G401 (cell line): ENCODE measurements around the gene ERBB4. TPM values are rescaled to one million over a fixed set of nuclear protein-coding genes. Genes with fewer than 3 reads are reported as not detected.
"Not testable (repeated sequence)": the region's sequence is repeated elsewhere in the genome, so short reads cannot be mapped to it uniquely, and the experiment has no call there.

ENCODE experiments used
- DNase-seq: peaks from one replicate; pipeline ENCODE4 v3.0.0-alpha.2; 2015; ENCODE audit warnings: low spot score
- in situ Hi-C: cut with HindIII; loops from 2 replicates; pipeline ENCODE4 v1.10.0; 2016; ENCODE audit warnings: low sequenced_read_pairs, mixed read lengths
- total RNA-seq: library from RNA; depleted of rRNA; stranded (reverse); fragments of >200 nt; shearing (Covaris generic); gene quantifications from 2 replicates; pipeline ENCODE4 v1.2.3, GENCODE V29; 2014

ERBB4 gene
- total RNA-seq, 1 experiment from 2014 or later, result not detected

DNA sequence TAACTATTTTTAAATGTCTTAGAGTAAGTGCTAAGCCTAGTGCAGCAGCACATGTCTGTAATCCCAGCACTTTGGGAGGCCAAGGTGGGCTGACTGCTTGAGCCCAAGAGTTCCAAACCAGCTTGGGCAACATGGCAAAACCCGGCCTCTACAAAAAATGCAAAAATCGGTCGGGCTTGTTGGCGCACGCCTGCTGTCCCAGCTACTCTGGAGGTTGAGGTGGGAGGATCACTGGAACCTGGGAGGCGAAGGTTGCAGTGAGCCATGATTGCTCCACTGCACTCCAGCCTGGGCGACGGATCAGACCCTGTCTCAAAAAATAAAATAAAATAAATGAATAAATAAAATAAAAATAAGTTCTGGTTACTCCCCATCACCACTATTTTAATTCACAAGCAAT is 783.4 kb downstream of the ERBB4 start:
- no peak for DNase-seq
- in situ Hi-C loops, result no loop called here

DNA sequence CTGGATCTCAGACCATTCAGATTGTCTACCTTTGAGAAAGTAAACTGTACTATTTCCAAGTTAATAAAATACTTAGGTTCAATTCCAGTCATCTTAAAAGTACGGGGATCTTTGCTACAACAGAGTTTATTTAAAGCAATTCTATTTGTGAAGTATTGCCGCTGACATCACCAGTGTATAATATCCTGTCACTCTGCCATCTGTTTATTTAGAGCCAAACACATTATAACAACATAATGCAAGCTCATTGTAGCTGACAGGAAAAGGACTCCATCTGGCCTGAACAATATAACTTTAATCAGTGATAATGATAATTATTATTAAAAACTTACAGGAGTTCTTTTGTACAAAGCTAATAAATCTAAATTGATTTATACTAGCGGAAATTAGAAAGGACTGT is 786.8 kb downstream of the ERBB4 start:
- peak; percentile 40 for DNase-seq
- in situ Hi-C loops, result no loop called here

DNA sequence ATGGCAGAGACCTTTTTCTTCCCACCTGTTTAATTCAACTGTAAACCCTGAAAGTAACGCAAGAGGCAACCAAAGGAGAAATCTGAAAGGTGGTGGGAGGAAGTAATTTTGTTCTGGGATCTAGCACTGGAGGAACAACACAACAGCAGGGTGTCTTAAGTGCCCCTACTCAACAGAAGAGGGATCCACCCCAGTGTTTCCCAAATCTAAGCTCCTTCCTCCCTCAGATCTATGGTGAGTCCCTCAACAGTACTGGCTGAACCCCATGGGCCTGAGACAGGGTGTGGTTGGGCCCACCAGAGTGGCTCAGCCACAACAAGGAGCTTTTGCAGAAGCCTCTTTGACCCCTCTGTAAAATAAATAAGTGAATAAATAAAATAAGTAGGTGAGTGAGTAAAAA is 790.3 kb downstream of the ERBB4 start:
- in situ Hi-C loops, result no loop called here
- no peak for DNase-seq

DNA sequence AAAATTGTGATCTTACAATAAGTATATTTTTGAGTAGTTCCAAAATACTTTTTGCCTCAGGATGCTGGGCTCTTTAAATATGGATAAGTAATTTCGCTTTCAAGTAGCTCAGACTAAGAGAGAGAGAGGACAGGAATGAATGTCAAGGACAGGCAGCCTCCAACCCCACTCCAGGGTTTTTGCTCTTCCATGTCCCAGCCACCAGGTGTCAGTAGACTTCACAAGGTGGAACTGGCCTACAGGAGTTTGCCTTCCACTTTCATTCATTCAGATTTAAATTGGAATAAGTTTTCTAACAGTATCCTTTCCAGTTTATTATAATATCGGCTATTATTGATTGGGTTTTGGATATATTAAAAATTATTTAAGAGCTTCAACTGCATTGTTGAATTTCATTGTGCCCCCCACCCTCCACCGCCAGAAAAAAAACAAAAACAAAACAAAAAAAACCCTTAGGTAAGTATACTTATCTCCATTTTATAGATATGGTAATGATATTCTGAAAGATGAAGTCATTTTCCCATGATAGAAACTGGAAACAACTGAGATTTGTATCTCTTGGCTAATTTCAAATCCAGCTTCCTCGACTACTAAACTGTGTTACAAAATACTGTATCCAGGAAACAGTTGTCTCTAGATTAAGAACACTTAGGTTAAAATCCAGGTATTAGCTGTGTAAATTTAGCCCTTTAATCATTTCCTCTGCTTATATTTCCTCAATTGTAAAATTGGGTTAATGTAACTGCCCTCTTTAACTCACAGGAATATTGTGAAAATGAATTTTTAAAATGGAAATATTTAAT is 793.1 kb downstream of the ERBB4 start:
- peak; percentile 70 for DNase-seq
- in situ Hi-C loops, result no loop called here

DNA sequence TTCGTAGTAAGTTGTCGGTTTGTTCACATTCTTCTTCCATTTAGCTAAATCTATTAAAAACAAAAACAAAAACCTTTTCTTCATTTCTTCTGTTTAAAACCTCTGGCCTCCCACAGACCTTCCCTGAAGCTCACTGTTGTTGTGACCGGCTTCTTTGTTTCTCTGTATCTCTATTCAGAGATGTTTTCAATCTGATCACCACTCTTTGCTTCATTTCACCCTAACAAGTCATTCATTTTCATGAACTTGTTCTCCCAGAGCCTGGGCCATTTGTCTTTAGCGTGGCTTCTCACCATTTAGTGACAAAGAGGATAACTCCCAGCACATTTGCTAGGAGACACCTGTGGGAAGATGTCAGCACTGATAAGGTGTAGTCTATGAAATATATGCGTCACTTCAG is 794.2 kb downstream of the ERBB4 start:
- in situ Hi-C loops, result no loop called here
- DNase-seq, result no peak

DNA sequence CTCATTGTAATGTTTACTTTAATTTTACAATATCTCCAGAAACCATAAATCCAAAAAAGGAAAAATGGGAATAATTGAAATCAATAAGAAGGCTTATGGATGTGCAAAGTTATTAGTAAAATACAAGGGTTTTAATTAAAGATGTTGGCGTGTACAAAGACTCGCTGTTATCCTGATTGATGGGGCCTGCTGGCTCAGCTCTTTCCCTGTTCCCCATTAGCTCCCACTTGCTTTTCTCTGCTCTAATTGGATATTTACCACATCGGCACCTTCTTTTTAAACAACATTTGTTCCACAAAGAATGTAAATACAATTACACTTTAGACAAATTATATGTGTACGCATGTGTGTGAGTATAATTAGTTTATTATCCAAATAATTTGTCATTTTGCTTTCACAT is 796.6 kb downstream of the ERBB4 start:
- in situ Hi-C loops, result no loop called here
- no peak for DNase-seq

DNA sequence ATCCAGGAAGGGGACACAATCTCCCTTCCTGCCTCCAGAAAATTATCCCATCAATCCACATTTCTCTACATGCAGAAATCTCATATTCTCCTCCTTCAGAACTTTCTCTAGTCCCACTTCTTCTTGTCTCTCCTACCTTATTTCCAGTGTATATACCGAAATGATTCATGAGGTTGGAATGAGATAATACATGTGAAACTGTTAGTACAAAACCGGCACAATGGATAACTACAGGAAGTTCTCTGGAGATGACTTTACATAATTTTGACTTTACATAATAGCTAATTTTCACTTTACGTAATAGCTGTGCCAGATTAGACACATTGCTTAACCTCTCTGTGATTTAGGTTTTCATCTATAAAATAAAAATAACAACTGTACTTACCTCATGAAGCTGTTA is 801.3 kb downstream of the ERBB4 start:
- no peak for DNase-seq
- in situ Hi-C loops, result no loop called here

DNA sequence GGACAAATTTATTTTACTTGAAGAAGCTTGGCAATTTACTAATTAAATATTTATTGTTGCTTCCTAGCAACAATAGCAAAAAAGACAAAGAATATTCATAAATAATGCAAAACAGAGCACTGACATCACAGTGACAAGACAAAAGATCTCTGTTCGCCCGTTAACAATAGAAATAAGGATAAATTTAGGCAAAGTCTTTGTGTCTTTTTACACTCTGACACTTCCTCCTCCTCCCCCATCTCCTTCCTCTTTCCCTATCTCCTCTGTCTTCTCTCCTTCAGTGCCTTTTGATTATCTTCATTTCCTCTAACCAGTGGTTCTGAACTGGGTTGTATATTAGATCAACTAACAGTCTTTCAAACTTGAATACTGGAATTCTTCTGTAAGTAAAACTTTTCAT is 808.4 kb downstream of the ERBB4 start:
- in situ Hi-C loops, result no loop called here
- no peak for DNase-seq

DNA sequence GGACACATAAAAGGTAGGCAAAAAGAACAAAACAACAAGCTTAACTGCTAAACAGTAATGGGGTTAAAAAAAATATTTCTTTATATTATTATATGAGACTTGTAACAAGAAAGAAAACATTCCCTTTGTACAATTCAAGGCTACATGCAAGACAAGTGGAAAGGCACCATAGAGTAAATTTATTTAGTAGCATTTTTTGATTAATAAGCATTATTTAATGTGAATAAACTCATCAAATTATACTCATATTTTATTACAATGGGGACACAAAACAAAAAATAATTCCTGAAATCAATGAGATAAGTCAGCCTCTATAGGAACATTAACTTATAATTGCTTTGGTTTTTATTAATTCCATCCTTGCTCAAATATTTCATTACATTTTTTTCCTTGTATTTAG is 809.2 kb downstream of the ERBB4 start:
- DNase-seq, result no peak
- in situ Hi-C loops, result no loop called here

DNA sequence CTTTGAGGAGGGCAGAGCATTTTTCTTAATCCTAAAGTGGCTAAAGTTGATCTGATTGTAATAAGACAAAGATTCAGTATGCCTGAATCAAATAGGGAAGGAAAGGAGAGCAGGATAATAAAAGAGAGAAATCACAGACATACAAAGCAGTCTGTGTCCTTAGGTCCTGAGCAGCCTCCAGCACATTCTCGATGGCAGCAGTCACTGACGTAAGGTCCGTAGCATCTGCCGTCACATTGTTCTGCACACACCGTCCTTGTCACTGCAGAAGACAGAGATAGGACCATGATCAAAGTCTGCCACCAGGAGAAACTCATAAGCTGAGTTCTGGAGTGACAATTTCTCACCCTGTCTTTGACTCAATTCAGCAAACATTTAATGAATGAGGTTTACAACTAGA is 813.7 kb downstream of the ERBB4 start:
- in situ Hi-C loops, result no loop called here
- DNase-seq, result no peak

DNA sequence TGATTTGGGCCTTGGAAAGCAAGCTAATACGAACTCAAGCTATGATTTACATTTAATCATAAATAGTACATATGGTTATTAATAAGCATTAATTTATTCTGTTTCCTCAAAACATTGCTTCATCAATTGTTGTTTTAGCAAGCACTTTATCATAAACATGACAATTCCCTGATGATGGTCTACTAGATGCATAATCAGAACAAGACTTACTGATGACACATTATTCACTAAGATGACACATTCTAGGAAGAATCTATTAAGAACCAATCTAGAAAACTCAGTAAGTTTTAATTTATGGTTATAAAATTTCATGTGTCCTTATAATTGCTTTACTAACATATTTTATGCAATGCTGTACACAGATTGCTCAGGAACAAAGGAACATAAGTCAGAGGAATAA is 815.2 kb downstream of the ERBB4 start:
- in situ Hi-C loops, result no loop called here
- no peak for DNase-seq

DNA sequence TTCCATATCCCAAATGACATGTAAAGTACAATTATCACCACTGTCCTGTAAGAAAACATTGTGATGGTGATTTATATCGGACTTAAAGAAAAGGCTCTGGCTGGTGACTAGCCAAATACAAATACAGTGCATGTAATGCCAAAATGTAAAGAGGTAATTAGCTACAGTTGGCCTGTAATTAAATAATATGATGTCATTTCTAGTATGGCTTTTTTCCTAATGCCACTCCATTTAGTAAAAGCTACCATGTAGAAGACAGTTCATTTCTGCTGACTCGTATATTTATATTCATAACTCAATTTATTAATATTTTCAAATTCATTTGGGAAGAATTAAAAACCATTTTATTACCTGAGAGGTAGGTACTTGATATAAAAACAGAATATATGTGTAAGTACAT is 815.7 kb downstream of the ERBB4 start:
- in situ Hi-C loops, result no loop called here

DNA sequence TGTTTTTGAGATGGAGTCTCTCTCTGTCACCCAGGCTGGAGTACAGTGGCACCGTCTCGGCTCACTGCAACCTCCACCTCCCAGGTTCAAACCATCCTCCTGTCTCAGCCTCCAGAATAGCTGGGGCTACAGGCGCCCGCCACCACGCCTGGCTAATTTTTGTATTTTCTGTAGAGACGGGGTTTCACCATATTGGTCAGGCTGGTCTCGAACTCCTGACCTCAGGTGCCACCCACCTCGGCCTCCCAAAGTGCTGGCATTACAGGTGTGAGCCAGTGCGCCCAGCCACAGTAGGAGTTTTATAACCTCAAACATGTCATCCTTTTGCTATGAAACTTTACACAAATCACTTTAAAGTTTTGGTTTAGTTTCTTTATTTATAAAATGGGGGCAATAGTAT is 816.7 kb downstream of the ERBB4 start:
- DNase-seq, in situ Hi-C loops: not testable (repeated sequence)

More for the DNA sequence above, 815.7 kb downstream of the ERBB4 start:
- no peak for DNase-seq

DNA sequence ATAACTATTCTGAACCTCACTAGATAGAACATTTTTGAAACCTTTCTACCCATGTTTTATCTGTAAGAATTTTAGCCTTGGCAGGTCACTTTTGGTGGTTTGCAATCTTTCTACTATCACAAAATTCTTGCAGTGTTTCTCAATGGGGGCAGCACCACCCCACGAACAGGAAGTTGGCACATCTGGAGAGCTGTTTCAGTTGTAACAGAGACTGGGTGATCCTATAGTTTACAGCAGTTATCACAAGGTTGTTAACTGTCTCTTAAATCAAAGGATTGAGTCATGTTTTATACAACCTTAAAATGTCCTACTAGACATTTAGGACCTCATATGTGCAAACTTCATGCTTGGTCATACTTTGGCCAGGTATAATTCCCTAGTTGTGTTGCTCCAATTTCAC is 829.2 kb downstream of the ERBB4 start:
- no peak for DNase-seq
- in situ Hi-C loops, result no loop called here

DNA sequence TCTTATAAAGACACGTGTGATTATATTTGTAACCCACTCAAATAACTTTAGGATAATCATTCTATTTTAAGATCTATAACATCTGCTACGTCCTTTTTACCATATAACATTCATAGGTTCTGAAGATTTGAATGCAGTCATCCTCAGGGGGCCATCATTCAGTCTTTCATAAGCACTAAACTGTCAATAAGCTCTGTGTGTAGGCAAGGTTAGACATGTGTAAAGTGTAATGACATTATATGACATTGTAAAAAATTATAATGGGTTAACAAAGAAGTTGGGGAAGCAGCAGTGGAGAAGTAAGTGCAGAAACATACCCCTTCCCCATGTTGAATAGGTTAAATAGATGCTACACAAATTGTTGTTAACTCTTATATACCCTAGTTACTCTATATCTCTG is 845.9 kb downstream of the ERBB4 start:
- no peak for DNase-seq
- in situ Hi-C loops, result no loop called here

DNA sequence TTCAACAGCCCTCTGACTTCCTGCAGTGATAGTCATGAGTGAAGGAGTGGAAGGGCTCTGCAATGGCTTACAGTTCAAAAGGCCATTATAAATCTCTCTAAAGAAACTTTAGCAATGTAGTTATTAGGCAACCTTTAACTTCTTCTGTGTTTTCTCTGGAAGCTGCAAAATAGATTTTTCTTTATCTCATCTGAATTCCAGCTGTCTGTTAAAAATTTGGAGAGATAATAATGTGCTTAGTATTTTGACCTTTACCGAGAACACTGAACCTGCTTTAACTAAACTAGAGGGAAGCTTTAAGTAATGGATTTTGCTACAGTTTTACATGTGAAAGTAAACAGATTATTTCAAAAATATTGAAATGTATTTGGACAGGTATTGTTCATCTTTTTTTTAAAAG is 847.9 kb downstream of the ERBB4 start:
- in situ Hi-C loops, result no loop called here
- DNase-seq, result no peak

DNA sequence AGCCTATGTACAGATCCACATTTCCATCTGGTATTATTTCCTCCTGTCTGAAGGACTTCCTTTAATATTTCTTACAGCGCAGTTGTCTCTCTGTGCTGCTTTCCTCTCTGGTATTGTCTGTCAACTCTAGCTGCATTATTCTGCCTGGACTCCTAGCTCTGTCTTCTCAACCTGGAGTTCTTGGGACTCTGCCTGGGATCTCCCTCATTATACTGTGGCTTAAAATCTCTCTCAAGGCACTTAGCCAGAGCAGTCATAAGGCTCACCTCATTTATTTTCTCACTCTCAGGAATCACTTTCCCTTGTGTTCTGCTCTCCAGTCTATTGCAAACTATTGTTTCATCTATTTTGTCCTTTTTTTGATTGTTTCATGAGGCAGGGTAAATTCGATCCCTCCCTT is 850.4 kb downstream of the ERBB4 start:
- in situ Hi-C loops, result no loop called here
- peak; percentile 63 for DNase-seq

DNA sequence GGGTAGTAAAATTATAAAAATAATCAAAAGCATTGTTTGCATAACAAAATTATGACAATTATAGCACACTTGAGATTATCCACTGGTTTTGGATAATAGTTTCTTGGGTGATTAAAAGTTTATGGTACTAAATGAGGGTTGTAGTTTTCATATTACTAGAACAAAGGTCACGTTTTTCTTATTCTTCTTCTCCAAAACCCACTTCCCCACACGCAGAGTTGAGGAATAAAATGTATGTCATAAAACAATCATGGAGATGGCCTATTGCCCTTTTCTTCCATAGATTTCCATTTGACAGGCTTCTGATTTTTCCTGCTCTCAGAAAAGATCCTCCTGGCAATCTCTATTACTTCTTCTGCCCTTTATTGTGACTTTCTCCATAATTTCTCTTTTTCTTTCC is 863.9 kb downstream of the ERBB4 start:
- in situ Hi-C loops, result no loop called here
- DNase-seq, result no peak

DNA sequence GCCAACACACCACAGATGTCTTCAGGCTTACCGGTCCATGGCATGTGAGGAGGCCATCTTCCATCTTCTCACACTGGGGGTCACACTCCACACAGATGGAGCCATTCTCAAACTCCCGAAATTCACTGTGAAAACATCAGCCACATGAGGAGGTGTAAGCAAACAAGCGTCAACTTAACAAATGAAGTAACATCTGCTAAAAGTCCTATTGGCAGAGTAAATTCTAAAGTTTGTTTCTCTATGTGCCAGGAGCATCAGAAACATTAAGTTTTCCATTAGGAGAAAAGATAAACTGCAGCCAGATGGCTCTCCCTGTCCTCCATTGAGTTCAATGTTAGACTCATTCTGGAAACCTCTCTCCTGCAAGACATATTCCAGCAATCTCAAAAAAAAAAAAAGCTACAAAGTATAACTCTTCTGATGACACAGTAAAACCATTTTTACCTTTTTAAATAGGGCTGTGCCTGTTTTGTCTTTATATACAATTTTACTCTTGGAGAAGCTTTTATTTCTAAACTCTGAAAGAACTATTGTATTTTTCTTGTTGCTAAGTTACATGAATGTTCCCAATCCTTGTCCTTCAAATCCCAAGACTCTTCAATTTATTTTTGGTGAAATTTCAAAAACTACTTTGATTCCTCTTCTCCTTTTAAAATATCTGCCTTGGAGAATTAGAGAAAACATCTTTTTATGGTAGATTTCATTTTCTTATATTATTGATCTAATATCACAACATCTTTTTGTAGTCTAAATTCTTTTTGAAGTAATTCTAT is 865.3 kb downstream of the ERBB4 start:
- in situ Hi-C loops, result no loop called here

DNA sequence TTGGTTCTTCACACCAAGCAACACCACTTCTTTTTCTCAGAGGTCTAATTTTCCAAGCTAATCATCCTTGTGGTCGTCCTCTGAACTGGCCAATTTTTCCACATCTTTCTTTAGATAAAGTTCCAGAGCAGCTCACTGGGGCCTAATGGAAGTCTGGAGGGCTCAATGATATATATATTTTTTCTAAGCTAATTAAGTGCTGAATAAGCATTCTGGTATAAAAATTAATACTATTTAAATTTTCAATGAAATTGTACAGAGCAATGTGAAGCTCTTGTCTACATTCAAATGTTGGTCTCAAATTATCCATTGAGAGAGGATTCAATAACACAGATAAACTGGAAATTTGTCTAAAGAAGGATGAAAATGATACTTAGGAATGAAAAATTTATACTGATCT is 866.6 kb downstream of the ERBB4 start:
- in situ Hi-C loops, result no loop called here
- no peak for DNase-seq

More for the DNA sequence above, 865.3 kb downstream of the ERBB4 start:
- DNase-seq, result no peak

DNA sequence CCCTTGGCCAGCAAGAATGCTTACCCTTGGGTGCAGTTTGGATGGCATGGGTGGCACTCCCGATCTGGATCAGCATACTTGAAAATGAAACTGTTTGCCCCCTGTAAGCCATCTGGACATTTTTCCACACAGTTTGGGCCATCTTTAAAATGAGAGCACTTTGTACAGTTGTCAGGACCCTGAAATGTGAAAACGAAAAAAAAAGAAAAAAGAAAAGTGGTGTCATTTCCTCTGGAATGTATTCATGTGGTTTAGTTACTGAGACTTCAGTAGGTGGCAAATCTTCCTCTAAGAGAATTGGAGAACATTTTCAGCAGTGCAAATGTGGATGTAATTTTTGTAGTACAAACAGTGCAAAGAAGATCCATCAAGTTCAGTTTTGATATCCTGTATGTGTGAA is 873.3 kb downstream of the ERBB4 start:
- in situ Hi-C loops, result no loop called here
- no peak for DNase-seq
